ENCODE measurements around the gene PLEKHG3.

DNA sequence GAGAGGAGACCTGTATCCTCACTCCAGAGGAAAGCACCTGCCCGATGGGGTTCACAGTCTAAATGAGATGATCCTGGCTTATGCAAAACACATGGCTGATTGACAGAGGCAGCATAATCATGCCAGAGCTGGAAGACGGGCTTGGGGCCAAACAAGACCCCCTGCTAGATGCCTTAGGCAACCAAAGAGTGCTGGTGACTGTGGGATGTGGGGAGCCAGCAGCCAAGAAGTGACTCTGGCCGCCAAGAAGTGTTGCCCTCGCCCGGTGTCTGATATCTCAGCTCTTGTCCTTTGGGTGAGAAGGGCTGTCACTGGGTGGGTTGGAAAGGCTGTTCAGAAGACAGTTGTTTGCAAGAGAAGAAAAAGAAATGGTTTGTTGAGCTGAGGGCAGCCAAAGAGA is 56.7 kb downstream of the PLEKHG3 start:
- TF ChIP-seq GATA2 (IDR thresholded peaks at IDR 0.05; ENCODE audit: low read depth, low read length) (no peak), GATA3 (IDR thresholded peaks at IDR 0.05; ENCODE audit: low read depth, low read length) (no peak)

All from SH-SY5Y (cell line).